RWPE1 (cell line): Measurements from ENCODE around the gene R3HDM4.

Experiments
- CTCF ChIA-PET: fragments of 350-600 bp; sonication (Branson Sonifier 250); formaldehyde crosslinking; extraction: SDS; loops from one replicate; lab custom pipeline; 2021; lab: Yijun Ruan, JAX
- POLR2A ChIA-PET: fragments of 400-600 bp; formaldehyde crosslinking; extraction: SDS; loops from one replicate; lab custom pipeline; 2020; ENCODE audit warnings: antibody characterized with exemption; ENCODE audit not compliant: low non-redundant PET; lab: Yijun Ruan, JAX
- DNase-seq: peaks from one replicate; pipeline ENCODE4 v3.0.0; 2012; ENCODE audit warnings: low spot score
- H3K27ac ChIP-seq: fragments of 450-650 bp; 2 replicates; pipeline ENCODE4 v1.5.1; 2017
- TF ChIP-seq, protein P1 (sequence below): fragments of 450-650 bp; conservative IDR thresholded peaks from 2 replicates; pipeline ENCODE4 v1.5.1; 2017; ENCODE audit warnings: low read depth, mild to moderate bottlenecking

The R3HDM4 gene

DNA sequence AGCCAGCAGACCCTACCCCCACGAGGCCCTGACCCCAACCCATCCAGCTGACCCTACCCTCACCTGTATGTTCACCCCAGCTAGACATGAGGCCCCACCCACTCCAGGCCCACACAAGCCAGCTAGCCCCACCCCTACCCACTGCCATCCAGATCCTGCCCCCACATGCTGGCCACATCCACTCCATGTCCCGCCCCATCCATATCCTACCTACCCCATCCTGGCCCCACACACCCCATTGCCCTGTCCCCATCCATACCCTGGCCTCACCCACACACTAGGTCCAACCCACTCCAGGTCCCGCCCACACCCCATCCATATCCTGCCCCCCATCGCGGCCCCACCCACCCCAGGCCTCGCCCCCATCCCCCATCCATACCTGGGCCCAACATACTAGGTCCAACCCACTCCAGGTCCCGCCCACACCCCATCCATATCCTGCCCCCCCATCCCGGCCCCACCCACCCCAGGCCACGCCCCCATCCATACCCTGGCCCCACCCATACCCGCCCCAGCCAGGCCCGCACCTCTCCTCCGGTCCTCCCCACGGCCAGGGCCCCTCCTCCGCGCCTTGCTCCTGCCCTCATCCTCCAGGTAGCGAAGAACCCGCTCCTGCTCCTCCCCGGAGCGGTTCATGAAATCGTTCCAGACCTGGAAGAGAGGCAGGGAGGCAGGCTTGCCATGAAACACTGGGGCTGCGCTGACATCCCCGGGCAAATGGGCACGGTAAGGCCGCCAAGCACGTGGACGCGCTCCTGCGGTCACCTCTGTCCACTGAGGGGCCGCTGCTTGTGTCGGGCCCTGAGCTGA is 12.5 kb downstream of the R3HDM4 start:
- TF ChIP-seq, protein P1, sequence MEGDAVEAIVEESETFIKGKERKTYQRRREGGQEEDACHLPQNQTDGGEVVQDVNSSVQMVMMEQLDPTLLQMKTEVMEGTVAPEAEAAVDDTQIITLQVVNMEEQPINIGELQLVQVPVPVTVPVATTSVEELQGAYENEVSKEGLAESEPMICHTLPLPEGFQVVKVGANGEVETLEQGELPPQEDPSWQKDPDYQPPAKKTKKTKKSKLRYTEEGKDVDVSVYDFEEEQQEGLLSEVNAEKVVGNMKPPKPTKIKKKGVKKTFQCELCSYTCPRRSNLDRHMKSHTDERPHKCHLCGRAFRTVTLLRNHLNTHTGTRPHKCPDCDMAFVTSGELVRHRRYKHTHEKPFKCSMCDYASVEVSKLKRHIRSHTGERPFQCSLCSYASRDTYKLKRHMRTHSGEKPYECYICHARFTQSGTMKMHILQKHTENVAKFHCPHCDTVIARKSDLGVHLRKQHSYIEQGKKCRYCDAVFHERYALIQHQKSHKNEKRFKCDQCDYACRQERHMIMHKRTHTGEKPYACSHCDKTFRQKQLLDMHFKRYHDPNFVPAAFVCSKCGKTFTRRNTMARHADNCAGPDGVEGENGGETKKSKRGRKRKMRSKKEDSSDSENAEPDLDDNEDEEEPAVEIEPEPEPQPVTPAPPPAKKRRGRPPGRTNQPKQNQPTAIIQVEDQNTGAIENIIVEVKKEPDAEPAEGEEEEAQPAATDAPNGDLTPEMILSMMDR: no peak
- POLR2A ChIA-PET: no interaction called here
- CTCF ChIA-PET: no interaction called here
- DNase-seq: peak; percentile 82
- H3K27ac ChIP-seq: peak overlapping the region; percentile 59

DNA sequence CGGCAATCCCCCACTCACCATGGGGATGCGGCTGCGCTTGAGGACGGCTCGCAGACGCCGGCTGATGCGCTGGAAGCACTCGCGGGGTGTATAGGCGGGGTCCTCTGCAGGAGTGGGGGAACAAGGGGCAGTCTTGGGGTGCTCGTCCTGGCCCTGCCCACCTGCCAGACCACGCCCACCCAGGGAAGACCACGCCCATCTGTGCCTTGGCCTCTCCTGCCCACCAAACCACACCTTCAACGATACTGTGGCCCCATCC is 13.0 kb downstream of the R3HDM4 start:
- H3K27ac ChIP-seq: peak overlapping the region; percentile 59
- DNase-seq: no peak
- TF ChIP-seq, protein P1: no peak
- ChIA-PET CTCF (no interaction called here), POLR2A (no interaction called here)

DNA sequence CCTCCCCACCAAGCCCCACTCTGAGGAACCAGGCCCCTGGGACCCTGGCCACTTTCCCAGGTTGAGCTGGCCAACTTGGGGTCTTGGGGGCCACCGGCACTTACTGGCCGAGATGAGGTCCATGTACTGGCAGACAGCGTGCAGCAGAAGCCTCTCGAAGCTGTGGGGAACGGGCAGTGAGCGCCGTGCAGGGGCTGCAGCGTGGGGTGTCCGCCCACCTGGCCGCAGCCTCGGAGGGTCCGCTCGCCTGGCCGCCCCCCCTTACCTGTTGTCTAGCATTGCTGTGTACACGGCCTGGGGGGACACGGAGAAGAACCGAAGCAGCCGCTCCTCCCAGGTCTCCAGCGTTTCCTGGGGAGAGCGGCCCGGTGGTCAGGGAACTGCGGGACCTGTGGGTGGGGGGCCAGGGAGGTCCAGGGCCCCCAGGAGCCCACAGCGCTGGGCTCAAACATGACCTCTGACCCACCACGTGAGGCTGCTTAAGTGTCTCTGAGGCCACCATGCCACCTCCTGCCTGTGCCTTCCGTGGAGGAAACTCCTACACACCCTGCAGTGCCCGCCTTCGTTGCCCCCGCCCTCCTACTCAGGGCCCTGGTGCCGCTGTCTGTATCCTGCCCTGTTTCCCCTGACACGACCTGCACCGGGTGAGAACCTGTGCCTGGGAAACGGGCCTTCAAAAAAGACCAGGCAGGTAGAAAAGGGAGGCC is 13.5 kb downstream of the R3HDM4 start:
- no peak for DNase-seq
- H3K27ac ChIP-seq: peak overlapping the region; percentile 59
- CTCF ChIA-PET: no interaction called here
- TF ChIP-seq, protein P1: no peak
- POLR2A ChIA-PET: no interaction called here

DNA sequence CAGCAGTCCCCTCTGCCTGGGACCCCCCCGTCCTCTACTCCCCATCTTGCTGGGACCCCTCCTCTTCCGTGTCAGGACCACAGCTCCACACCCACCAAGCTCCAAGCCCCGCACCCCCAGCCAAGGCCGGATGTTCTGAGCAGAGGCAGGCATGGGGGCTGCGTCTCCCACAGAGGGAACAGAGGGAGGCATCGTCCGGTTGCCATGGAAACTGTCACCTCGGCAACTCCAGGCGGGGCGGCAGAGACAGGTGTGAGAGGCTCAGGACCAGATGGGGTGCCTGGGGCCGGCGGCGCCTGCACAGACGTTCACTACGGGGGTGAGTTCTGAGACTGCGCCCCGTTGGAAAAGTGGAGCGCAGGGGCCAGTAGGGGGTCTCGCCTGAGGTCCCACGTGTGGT is 14.4 kb downstream of the R3HDM4 start:
- H3K27ac ChIP-seq: peak overlapping the region; percentile 59; the same call in 1 of the 2 replicates
- no peak for DNase-seq
- POLR2A ChIA-PET: no interaction called here
- TF ChIP-seq, protein P1: no peak
- CTCF ChIA-PET: interaction anchor here (0.6 kb wide), 2 partner anchors 42 to 114 kb away, joined by 3 to 5 read pairs; no protein-coding TSS in a partner anchor

DNA sequence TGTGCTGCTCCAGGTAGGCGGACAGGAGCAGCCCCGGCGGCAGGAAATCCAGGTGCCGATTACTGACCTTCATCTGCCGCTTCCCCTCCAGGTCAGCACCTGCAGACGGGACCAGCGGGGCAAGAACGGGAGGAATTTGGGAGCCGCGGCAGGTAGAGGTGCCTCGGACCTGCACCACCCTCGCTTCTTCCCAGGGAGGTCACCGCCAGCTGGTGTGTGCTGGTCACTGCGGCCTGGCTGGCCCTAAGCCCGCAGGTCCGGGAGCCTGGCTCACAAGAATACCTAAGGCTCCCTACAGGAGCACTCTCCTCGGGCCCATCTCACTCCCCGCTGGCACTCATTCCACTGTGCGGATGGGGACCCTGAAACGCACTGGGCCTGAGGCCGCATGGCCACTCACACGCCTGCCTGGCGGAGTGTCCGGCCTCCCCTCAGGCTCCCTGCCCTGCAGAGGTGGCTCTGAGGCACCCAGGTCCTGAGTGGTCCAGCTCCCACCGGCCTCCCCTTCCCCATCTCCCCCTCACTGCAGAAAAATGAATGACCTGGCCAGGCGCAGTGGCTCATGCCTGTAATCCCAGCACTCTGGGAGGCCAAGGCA is 15.5 kb downstream of the R3HDM4 start:
- POLR2A ChIA-PET: interaction anchor here (0.5 kb wide), 2 partner anchors 17 to 51 kb away, joined by 4 to 5 read pairs; no protein-coding TSS in a partner anchor
- CTCF ChIA-PET: no interaction called here
- DNase-seq: no peak
- TF ChIP-seq, protein P1: no peak
- H3K27ac ChIP-seq: peak overlapping the region; percentile 59

DNA sequence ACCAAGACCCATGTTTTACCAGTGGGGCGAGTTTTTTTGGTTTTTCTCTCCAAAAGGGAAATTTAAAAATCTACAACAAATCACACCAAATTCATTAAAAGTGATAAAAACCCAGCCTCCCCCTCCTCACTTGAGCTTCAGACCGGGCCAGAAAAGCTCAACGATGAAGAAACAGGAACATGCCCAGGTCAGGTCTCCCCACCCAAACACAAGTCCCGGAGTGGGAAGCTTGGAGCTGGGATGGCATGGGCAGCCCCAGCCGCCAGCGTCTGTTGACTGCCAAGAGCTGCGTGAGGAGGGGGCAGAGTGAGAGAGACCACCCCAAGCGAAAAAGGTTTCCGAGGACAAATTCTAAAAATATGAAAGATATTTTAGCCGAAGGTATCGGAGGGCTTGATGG is 16.0 kb downstream of the R3HDM4 start:
- no peak for DNase-seq
- TF ChIP-seq, protein P1: no peak
- POLR2A ChIA-PET: interaction anchor here (0.5 kb wide), 1 partner anchor 17 kb away, joined by 4 read pairs; no protein-coding TSS in a partner anchor
- CTCF ChIA-PET: no interaction called here
- H3K27ac ChIP-seq: peak overlapping the region; percentile 59; the same call in 1 of the 2 replicates
